GM19240 (cell line): Measurements from ENCODE around the gene RYR2.

ENCODE experiments used
- DNase-seq: peaks from one replicate; pipeline ENCODE4 v3.0.0; 2011; ENCODE audit warnings: low spot score; ENCODE audit not compliant: insufficient read length

Gene RYR2

DNA sequence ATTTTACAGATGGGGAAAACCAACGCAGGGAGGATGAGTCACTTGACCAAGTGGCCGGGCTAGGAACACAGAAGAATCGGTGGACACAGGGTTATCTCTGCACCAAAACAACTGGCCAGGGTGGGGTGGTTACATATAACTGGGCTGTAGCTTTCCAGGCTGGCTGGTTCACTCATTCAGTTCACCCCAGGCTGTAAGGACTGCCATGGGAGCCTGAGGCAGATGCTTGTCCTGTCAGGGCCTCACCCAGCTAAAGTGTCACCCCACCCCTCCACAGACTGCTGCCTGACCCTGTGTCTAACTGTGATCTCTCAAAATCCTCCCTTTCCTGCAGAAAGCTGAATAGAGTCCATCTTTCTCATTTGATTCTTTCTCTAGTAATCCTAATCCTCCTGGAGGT is 387.3 kb downstream of the RYR2 start:
- no peak for DNase-seq

DNA sequence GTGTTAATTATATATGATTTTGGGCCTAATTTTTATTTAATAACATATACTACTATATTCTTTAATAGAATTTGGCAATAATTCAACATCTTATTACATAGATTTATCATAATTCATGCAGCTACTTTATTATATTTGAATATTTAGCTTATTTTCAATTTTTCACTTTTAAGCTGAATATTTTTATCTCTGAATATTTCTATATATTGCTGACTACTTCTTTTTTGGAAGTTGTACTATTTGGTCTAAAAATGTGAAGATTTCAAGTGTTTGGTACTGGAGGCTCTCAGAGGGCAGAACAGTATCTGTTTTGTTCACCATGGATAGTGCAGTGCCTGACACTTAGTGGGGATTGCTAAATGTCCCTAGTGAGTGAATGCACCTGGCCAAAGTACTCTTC is 389.5 kb downstream of the RYR2 start:
- no peak for DNase-seq

DNA sequence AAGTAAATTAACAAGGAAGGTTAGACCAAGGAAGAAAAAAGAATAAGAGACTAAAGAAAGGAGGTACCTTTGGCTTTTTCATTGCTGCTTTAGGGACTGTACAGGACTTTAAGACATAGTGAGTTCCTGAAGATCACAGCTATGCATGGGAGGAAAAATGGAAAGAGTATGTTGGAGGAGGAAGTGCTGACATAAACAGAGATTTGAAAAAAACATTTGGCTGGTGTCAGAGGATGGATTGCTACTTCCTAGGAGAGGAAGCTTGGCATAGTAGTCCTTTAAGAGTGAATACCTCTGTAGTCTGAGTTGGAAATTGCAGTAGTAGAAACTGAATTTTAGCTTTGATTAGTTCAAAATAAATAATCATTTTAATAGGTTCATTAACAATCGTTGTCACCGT is 398.4 kb downstream of the RYR2 start:
- DNase-seq: no peak

DNA sequence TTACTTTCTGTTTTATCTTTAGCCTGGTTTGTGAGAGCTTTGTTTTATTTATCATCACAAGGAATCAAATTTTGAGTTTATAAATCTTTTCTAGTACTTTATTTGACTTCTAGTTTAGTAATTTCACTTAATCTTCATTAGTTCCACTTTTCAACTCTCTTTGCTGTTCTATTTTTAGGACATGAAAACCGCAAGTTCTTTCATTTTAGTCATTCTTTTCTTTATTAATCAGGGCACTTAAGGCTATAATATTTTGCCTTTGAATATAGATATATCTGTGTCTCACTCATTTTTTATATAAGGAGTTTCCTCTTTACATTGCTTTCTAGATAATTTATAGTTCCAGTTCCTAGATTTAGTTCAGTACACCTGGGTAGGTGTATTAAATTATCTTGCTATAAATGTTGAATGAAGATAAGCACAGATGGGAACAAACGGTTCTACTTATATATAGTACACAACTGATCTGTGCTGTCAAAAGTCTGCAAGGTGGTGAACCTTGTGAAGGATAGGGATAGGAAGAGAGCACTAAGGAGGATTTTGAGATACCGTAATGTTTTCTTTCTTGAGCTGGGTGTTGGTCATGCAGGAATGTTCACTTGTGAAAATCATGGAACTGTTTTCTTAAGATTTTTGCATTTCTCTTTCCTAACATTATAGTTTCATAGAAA is 402.3 kb downstream of the RYR2 start:
- DNase-seq: no peak

DNA sequence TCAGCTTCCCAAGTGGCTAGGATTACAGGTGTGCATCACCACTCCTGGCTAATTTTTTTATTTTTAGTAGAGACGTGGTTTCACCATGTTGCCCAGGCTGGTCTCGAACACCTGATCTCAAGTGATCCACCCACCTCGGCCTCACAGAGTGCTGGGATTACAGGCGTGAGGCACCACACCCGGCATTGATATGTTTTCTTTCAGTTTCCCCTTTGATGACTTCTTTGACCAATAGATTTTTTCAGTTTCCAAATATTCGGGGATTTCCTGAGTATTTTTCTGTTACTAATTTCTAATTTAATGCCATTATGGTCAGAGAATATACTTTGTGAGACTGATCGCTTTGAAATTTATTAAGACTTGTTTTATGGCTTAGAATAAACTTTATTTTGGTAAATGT is 406.1 kb downstream of the RYR2 start:
- no peak for DNase-seq

DNA sequence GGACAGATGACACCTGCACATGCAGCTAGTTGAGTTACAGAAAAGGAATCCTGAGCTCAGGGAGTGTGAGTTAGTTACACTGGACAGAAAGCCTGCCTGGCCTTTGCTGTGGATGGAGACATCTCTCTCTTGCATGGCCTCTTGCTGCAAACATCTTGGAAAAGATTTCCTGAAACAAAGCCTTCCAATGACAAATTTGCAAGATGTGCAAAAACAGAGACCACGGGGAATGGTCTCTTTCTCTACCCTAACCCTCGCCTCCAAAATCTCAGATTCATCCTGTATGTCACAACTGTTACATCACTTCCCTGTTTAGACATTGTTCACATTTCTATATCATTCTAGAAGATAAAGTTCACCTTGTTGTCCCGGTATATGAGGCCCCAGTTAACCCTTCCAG is 415.6 kb downstream of the RYR2 start:
- DNase-seq: no peak

DNA sequence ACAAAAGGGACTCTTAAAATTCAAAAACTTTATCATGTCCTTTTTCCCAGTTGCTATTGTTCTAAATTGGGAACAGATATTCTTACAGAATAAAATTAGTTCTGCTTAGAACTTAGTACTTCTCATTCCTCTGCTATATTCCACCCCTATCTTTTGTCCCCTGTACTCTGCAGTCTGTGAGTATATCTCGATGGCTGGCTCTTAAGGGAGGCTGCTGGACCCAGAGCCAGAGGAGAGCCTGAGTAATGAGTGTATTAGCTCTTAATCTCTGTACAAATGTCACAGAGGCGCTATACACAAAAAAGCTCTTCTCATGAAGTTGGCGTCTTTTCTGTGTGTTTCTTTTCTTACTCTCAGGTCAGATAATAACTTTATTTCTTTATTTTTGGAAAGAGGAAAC is 425.3 kb downstream of the RYR2 start:
- no peak for DNase-seq

DNA sequence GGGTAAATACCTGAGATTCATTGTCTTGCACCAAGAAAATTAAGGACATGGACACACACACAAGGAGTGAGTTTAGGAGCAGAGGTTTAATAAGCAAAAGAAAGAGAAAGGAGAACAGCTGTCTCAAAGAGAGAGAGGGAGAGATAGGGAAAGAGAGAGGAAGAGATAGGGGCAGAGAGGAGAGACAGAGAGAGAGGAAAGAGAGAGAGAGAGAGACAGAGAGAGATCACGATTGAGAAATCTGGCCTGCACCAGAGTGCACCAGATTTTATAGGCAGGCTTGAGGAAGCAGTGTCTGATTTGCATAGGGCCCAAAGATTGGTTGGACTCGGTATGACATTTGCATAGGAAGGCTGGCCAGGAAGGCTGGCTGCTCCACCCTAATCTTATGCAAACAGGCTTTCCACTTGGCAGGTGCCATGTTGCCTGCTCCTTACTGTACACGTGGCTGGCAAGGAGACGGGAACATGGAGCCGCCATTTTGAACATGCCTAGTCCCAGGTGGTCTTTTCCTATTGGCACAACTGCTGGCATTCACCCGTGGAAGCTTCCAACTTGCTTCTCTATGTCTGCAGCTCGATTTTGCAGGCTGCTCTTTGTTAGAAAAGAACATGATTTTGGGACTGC is 428.8 kb downstream of the RYR2 start:
- no peak for DNase-seq

DNA sequence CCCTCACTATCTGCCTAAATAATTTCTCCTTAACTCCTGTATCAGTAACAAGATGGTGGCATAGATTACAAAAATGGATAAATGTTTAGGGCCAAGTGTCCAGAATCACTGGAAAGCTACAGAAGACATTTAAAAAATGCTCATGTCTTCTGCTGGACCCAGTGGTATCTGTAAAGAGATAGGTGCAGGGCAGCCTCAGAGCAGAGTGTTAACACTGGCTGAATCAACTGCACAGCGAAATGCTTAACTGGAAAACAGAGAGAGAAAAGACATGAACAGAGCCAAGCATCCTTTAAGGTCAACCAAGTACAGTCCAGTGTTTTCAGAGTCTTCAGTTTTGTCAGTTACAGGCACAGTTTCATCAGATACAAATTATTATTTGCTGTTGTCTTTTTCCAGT is 429.4 kb downstream of the RYR2 start:
- no peak for DNase-seq

DNA sequence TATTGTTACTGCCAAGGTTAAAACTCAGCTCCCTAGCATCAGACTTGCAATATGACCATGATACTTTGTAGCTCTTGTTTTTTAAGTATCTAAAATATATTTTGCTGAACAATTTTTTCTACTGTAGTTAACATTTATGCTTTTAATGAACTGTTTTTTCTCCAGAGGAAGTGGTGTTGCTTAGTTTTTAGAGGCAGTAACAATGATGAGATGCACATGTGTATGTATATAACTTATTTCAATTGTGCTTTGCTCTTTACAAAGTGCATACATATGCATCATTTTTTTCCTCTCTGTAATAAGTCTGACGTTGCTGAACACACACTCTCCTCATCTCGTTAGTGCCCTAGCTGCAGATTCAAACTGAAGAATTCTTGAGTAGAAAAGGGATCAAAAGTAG is 430.0 kb downstream of the RYR2 start:
- DNase-seq: no peak

DNA sequence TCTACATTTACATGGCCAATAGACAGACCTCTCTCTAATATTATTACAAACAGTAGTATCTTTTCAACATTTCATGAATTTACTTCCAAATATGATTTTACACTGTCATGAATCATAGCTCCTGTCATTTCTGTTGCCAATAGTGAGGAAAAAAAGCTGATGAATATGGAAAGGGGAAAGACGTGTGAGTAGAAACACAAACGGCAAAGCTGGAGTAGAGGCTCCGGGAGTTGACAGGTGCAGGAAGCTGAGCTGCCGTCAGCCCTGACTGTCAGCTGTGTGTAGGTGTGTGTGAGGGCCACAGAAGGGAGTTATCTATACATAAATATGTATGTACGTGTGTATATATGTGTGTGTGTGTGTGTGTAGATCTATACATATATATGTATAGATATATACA is 431.9 kb downstream of the RYR2 start:
- no peak for DNase-seq

DNA sequence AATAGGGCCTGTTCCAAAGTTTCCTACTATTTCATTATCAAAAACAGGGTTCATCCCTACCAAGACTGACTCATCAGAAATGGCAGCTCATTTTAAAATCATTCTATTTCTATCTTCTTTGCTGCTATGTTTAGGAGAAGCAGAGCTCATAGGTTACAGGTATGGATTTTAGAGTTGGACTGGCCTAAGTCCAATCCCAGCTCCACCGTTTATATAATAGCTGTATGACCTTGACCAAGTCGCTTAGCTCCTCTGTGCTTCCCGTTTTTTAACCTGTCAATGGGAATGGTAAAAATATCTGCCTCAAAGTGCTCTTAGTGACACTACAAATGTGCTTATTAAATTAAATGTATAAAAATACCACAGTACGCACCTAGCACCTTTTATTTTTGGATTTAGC is 436.1 kb downstream of the RYR2 start:
- DNase-seq: no peak

DNA sequence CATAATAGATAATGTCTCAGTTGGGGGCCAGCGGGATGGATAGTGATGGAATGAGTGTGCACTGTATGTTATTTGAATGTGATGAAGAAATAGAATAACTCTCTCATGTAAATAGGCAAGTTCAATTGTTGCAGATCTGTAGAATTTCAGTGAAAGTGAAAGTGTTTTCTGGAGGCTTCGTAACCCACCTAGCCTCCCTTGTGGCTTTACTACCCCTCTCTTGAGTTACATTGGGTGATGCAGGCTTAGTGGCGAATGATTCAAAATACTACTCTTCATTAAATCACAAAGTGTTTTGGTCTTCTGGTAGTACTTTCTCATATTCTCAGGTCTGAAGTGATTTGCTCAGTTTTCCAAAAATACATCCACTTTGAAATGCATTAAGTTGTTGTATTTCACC is 436.9 kb downstream of the RYR2 start:
- no peak for DNase-seq

DNA sequence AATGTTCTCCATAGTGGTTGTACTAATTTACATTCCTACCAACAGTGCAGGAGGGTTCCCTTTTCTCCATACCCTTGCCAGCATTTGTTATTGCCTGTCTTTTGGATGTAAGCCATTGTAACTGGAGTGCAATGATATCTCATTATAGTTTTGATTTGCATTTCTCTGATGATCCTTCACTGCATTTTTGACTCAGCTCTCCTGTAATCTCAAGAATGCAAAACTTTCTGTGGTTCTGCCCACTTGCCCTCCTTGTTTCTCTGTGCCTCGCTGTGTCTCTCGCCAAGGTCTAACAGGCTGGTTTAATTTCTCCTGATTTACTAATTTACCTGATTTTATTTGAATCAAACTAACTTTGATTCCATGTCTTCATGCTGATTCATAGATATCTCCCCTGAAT is 440.8 kb downstream of the RYR2 start:
- no peak for DNase-seq

DNA sequence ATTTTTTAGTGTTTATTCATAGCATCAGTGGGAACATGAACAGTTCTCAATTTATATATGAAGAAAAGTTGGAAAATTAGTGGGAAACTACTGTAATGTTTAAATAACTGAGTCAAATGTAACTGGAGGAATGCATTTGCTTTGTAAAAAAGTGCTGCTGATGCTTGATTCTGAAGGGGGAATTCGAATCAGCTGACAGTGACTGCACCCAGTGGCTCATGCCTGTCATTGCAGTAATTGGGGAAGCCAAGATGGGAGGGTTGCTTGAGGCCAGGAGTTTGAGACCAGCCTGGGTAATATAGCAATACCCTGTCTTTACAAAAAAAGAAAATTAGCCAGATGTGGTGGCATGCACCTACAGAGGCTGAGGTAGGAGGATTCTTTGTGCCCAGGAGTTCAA is 450.4 kb downstream of the RYR2 start:
- DNase-seq: no peak

DNA sequence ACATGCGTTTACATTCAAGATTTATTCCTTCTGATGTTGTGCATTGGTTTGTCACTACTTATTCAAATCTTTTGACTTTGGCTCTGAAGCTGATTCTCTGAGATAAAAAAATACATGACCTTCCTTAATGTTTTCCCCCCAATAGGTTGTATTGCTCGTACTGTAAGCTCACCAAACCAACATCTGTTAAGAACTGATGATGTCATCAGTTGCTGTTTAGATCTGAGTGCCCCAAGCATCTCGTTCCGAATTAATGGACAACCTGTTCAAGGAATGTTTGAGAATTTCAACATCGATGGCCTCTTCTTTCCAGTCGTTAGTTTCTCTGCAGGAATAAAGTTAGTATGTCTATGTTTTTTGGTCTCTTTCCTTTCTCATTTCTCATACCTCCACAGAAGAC is 458.6 kb downstream of the RYR2 start:
- DNase-seq: no peak

DNA sequence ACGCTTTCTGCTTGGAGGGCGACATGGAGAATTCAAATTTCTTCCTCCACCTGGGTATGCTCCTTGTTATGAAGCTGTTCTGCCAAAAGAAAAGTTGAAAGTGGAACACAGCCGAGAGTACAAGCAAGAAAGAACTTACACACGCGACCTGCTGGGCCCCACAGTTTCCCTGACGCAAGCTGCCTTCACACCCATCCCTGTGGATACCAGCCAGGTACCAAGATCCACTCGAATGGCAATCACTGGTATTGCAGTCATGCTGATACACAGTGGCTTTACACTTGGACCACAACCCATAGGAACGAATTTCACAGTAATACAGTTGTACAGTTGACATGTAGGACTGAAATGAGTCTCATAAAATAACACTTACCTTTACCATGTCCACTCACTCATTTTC is 461.3 kb downstream of the RYR2 start:
- DNase-seq: no peak

DNA sequence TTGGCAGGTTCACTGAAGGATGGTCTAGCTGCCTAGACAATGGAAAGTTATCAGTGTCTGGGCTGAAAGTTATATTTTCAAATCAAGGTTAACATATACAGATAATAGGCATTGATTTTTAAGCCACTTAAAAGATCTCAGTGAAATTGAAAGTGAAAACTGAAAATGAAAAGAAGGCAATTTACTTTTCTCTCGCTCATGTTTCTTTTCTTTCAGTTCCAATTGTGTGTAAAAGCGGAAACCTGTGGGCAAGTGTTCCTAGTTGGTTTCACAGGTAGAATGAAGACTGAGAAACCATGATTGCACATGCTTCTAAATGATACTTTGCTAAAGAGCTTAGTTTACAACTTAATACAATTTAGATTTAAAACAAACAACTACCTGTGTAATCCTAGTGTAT is 465.0 kb downstream of the RYR2 start:
- DNase-seq: no peak

DNA sequence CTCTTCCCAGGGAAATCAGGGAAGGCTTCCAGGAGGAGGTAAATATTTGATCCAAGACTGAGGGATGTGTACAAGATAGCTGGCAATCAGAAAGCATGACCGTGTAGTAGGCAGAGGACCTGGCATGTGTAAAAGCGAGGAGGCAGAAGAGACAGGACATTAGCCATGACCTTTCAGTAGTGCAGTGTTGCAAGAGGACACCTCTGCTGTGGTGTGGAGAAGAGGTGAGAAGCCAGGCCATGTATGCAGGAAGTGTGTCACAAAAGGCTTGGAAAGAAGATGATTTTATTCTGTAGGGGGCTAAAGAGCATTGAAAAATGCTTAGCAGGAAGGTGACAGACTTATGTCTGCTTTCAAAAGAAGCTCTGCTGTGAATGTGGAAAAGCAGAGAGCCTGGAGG is 467.8 kb downstream of the RYR2 start:
- no peak for DNase-seq

DNA sequence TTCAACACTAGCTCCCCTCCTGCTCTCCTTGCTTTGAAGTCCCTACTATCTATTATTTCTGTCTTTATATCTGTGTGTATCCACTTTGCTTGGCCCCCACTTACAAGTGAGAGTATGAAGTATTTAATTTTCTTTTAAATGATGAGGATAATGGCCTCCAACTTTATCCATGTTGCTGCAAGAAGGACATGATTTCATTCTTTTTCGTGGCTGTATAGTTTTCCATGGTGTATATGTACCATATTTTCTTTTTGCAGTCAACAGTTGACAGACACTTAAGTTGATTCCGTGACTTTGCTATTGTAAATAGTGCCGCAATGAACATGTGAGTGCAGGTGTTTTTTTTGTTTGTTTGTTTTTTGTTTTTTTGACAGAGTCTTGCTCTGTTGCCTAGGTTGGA is 483.1 kb downstream of the RYR2 start:
- no peak for DNase-seq

DNA sequence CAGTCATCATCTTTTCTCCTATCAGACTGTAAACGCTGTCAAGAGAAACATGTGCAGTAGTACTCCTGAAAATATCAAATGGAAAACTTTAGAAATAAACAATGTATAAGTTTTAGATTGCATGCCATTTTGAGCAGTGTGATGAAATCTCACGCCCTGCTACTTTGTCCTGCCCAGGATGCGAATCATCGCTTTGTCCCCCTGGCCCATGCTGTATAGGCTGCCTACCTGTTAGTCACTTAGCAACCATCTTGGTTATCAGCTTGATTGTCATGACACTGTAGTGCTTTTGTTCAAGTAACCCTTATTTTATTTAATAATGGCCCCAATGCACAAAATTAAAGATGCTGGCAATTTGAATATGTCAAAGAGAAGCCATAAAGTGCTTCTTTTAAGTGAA is 485.8 kb downstream of the RYR2 start:
- DNase-seq: no peak

DNA sequence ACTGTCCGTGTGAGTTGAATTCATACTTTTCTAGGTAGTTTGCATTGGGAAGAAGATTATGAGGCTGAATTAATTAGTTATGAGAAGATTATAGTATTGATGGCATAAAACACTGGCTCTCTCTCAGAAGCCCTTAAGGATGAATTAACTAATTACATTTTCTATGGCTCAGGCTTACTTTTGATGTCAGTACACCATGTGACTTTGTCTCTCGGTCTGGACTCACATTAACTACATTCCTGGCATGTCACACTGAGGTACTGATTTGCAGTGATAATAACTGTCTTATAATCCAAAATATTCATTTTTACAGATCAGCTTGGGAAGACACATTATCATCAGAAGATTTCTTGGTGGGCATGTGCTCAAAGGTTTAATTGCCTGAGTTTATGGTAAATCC is 486.6 kb downstream of the RYR2 start:
- DNase-seq: no peak

DNA sequence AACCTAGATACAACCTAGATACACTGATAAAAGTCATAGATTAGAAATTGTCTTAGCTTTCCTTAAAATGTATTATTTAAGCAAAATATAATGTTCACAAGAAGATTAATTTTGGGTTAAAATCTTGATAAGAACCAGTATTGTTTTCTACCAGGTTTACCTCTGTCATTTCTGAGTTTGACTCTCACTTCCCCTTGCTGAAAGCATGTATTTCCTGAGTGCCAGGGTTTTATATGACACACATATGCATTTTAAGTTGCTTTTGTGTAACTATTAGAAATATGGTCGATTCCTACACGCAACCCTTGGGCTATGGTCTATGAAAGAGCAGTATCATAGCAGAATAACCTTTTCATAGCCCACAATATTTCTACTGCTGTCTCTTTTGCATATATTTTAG is 497.1 kb downstream of the RYR2 start:
- no peak for DNase-seq
